Stimulated activated CD4-positive, alpha-beta T cell treated with anti-CD3 and anti-CD28 coated beads, Interleukin-1b, Interleukin-23, amount 100 ng/mL, for 4 hours (primary cell): Measurements from ENCODE around the gene VWC2L.

ENCODE experiments used
- DNase-seq, 2 donors: peaks; one replicate each; pipeline ENCODE4 v3.0.0-alpha.2; 2020; ENCODE audit warnings: low read depth in 2 of 2

Gene VWC2L

DNA sequence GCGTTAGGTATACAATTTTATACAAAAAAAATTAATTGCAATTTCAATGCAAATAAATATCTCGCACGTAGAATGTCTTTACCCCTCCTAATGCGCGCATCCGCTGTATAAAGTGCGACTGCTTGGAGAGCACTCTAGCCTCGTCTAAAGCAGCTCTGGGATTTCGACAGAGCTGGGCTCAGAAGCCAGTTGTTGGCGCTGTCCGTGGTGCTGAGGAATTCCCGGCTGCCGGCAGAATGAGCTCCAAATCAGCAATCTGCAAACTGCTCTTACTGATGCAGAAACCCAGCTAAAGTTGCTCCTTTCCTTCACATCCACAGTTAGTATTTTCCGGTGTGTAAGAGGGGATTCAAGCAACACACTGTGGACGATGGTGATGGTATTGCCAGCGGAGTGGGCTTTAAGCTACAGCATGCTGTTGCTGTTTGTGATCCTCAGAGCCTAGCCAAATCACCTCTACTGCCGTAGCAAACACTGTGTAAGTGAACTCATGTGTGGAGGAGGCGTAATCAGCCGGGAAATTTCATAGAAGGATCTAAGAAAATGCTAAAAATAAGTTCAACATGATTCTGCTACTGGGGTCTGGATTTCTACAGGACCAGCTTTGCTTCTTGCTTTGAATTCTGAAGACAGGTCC is at the start of gene VWC2L:
TSS of gene VWC2L (plus strand) at position 137 of the 637 bp plus-strand sequence. CDS start 3,140 bp downstream, outside the sequence.
- DNase-seq = peak in 1 of 2 donors; percentile 3

DNA sequence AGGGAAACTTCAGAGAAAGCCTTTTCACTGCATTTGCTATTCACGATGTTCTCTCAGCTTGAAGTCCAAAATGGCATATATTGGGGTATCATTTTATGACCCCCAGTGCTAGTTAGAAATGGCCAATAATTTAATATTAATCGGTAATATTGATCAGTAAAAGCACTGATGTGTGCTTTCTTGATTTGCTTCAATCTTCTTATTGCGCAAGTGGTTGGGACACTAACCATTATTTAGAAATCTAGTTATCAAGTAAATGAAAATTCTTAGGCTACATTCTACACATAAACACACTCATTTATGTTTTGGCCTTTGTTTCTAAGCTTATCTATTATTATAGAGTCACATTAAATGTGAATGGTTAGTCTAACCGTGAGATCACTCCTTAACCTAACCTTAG is 49.7 kb upstream of the VWC2L start:
- no peak for DNase-seq

DNA sequence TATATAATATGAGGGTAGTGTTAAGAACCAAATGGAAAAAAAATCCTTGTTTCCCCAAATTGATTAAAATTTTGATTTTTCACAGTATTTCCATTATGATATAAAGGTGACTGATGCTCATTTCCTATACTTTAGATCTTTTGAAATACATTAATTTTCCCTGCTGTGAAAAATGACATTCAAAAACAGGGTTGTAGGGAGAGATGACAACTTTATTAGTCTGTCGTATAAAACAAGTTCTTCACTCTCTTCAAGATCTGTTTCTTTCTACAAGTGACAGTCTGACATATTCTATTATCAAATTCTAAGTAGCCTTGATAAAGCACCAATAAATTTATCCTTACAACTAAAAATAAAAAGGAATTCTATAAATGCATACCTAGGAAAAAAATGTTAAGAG is 45.3 kb upstream of the VWC2L start:
- no peak for DNase-seq

DNA sequence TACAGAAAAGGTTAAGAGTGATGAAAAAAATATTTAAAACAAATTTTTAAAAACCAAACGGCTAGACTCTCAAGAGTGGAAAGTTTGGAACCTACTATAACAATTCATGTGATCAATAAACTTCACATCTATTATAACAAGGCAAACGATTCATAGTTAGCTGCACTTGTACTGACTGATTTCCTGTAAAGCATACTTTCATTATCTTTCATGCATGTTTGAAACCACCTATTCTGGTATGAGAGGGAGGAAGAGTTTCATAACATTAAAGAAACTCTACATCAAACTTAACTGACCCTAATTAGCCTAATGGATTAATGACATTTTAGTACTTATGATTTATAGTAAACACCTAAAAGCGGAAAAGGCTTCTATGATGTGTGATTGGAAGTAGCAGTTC is 43.7 kb upstream of the VWC2L start:
- no peak for DNase-seq

DNA sequence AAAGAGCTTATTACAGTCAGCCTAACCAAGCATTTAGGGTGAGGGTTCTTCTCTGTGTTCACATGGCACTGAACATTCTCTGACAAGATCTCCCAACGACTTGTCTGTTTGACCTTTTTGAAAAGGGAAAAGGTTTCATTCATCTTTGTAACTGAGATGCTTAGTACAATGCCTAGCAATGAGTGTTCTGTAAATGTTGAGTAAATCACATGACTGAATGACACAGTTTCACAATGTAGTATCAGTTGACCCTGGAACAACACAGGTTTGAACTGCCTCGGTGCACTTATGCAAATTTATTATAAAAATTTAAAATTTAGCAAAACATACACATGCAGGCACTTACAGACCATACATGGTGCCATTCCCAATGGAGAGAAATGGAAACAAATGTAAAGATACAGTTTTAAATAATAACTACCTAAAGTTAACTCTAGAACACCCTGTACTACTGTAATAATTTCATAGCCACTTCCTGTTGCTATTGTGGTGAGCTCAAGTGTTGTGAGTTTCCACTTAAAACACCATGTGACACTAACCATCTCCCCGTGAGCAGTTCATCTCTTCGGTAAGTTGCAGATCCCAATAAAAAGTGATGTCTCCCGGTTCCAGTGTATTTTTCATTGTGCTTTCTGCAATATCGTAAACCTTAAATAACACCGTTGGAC is 34.1 kb upstream of the VWC2L start:
- no peak for DNase-seq

DNA sequence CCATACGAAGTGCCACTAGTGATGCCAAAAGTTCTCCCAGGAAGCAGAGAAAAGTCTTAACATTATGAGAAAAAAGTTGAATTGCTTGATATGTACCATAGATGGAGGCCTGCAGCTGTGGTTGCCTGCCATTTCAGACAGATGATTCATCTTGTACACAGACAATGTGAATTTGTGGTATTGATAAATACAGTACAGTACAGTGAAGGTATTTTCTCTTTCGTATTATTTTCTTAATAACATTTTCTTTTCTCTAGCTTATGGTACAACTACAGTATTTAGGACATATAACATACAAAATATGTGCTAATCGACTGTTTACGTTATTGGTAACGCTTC is 33.6 kb upstream of the VWC2L start:
- DNase-seq = no peak

DNA sequence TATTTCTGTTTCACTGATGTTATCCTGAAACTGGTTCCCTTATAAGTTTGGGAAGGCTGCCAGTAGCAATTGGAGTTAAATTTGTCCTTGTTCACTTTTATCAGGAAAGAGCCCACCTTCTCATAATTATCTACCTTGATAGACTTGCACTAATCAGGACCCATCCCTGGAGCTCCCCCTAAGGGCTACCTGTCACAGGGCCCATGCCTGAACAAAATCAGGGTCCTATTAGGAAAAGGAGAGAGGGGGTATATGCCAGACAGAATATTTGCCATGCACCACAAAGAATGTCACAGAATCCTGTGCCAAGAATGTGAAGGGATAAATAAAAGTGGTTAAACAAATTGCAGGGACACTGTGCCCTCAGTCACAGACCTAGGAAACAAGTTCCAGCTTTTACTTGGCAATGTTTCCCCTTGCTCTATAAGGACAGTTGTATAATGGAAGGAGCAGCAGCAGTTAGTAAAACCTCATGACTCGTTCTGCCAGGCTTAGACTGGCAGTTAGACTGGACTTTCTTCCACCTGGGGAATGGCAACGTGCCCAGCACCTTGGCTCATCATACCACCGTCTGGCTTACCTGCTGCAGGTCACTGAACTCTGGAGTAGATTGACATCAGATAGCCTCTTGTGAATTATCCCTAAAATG is 32.3 kb upstream of the VWC2L start:
- no peak for DNase-seq

DNA sequence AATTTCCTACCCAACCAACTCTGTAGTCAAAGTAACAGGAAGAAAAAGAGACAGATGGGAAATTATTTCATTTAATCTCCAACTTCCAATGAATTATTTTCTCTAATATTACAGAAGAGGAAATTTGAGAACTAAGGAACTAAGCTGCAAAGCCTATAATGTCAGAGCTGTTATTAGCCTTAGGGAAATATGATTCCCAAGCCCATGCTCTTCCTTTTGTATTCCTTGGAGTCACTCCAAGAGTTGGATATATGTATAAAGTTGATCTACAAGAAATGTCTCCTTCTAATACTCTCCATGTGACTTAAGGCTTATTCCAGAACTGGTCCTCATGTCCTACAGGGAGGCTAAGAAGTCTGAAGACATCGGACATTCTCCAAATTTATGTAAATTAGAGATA is 31.6 kb upstream of the VWC2L start:
- DNase-seq = no peak

DNA sequence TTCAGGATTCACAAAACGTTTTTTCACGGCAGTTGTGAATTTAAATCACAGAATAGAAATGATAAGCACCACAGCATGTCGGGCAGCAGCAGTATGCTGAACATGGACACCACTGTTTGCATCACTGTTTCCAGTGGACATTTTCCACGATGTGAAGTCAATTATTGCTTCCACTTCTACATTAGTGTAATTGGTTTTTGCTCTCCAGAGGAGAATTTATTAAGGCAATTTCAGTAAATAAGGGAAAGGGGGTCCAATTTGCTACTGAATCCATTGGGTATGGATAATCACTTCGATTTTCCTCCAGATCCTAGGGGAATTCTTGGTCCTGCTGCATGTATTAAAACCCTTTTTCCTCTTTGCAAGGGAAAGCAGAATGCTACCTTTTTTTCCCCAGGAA is 30.2 kb upstream of the VWC2L start:
- no peak for DNase-seq

DNA sequence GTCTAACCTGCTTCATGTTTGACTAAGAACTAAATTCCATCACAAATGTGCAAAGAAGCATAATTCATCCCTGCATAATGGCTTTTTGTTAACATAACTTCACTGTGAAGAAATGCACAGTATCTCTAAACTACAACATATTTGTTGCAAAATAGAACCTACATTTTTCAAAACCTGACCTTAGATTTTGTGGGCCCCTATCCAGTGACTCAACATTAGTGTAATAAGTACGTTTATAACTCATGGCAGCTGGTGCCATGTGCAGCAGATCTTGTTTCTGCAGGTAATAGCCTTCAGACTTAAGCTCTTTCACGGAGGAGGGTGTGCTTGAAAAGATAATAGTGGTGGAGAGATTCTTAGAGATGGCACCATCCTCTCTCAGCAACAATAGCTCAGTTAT is 28.6 kb upstream of the VWC2L start:
- DNase-seq = no peak

DNA sequence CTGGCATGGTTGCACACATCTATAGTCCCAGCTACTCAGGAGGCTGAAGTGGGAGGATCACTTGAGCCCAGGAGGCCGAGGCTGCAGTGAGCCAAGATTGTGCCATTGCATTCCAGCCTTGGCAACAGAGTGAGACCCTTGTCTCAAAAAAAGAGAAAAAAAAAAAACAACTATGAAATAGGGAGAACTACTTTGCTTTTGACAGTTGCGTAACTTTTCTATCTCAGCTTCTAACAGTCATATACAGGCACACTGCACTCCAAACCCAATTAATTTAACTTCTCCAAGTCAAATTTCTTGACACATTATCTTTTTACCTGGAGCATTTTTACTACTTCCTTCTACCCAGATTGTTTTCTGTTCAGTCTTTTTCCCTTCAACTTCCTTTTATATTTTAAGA is 24.1 kb upstream of the VWC2L start:
- DNase-seq = no peak

DNA sequence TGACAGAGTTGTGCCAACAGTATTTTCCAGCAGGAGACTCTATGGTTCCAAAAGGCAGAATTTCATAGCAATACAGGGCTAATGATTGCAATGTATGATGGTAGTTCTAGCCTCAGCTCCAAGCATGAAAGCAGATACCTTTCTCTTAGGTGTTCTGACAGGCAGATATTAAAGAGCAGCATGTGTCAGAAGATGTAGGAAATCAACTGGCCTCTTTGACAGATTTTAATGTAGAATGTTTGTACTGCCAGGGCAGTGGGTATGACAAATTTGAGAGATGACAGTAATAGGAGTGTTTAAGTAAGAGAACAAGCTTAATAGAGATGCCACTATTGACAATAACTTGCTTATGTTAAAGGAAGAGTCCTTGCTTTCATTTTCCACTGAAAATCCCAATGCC is 21.5 kb upstream of the VWC2L start:
- DNase-seq = no peak

DNA sequence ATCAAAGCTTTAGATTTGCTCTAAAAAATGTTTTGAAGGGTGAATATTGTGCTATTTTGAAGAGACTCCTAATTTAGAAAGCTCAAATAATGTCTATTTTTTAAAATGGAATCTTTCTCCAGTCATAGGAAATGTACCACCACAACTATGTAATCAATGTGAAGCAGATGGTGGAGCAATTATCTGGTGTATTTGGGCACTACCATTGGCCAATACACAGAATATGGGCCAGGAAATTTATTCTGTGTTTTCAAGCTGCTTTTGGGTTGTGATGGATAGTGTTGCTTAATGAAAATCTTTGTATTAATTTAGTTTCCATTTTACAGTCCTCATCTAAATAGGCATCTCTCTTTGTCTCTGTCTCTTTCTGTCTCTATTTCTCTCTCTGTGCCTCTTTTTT is 17.1 kb upstream of the VWC2L start:
- no peak for DNase-seq

DNA sequence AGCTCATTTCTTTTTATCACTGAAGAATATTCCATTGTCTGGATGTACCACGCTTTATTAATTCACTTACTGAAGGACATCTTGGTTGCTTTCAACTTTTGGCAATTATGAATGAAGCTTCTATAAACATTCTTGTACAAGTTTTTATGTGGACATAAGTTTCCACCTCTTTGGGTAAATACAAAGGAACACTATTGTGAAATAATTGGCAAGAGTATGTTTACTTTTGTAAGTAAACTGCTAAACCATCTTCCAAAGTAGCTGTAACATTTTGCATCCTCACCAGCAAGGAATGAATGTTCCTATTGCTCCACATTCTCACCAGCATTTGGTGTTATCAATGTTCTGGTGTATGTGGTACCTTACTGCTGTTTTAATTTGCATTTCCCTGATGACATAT is 15.8 kb upstream of the VWC2L start:
- no peak for DNase-seq

DNA sequence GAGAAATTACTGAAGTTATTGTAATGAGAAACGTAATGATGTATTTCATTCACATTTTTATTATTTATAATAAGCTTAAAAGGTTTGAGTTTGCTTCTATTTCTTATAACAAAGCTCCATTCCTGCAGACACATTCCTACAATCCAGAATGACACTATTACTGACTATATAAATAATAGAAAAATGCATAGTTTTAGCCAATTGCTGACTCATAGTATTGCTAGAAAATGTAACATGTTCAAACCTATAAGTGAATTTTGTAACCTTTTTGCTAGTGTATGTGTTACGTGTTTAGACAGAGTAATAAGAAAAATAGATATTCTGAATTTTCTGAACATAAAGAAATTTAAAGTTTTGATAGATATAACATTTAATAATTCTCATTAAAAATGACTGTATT is 9.3 kb upstream of the VWC2L start:
- DNase-seq = no peak

DNA sequence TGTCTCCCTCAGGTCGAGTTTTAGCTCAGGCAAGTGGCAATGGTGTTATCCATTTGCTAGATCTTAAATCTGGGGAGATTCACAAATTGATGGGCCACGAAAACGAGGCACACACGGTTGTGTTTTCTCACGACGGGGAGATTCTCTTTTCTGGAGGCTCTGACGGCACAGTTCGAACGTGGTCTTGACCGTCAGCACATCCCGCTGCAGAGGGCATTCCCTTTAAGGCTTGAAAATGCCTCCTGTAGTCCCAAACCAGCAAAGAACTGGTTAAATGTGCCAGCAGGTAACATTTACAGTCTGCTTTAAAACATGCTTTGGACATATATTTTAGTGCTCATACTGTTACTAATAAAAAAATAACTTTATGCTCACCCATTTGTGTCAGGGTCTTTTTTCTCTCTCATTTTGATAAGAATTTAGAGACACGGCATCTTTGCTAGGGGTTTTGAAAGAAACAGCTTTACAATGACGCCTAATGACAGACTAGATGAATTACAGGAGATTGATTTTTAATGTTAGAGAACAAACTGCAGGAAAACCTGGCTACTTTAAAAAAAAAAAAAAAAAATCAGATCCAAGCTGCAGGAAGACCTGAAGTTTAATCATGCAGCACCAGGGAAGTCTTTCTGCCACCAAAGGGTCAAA is 602 bp upstream of the VWC2L start:
- DNase-seq = no peak

DNA sequence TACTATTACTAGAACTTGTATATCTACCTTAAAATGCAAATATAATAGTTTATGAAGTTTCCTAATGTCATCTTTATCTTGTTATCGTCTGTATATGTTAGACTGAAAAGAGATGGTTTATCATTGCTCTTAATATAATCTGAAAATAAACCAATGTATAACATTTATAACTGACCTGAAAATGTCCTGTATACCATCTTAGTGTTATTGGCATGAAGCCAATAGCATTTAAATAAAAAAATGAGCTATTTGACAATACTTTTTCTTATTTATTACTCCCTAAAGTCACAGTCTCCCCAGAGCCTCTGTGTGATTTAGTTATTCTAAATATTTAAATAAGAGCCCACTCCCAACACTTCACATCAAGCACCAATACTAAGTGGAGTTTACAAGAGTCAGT is 1.8 kb downstream of the VWC2L start:
- no peak for DNase-seq

DNA sequence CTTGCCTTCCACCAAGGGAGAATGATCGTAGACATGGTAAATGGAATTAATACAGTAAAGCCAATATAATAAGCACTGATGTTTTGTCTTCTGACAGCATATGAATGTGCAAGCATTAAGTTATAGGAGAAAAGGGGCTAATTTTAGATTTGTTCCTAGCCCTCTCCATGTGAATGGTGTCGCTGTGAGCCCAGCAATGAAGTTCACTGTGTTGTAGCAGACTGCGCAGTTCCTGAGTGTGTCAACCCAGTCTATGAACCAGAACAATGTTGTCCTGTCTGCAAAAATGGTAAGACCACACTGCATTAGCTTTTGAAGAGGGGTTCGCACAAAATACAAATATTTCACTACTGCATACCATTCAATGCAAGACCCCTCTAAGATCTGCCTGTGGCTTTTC is 25.6 kb downstream of the VWC2L start:
- no peak for DNase-seq

DNA sequence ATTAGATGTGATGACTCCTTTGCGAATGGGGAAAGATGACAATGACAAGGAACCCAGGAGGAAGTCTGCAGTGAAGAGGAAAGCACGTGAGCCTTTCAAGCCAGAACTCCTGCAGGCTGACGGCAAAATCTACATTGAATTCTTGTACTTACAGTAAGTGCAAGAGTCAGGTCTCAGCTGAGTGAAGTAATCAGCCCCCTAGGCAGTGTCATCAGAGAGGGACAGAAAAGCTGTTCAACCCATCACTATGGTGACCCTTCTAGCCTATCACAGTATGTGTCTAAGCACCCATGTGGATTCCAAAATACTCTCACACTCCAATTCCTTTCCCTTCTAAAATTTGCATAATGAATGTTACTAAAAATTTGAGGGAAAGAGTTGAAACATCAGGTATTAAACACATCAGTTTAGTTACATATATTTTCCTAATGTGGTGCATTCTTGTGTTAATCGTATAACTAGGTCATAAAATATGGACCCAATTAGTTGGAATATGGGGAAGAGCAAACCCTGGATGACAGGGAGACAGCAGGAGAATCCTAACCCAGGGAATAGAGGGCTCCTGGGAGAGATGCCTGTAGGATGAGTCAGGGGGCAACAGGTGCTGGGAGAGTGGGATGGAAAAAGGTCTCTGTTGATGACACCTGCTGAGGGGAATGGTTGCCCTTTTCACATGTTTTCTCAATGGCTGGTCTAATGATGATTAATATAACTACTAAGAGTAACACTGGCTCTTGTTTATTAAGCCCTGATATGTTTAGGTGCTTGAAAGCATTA is 39.5 kb downstream of the VWC2L start:
- DNase-seq = no peak

DNA sequence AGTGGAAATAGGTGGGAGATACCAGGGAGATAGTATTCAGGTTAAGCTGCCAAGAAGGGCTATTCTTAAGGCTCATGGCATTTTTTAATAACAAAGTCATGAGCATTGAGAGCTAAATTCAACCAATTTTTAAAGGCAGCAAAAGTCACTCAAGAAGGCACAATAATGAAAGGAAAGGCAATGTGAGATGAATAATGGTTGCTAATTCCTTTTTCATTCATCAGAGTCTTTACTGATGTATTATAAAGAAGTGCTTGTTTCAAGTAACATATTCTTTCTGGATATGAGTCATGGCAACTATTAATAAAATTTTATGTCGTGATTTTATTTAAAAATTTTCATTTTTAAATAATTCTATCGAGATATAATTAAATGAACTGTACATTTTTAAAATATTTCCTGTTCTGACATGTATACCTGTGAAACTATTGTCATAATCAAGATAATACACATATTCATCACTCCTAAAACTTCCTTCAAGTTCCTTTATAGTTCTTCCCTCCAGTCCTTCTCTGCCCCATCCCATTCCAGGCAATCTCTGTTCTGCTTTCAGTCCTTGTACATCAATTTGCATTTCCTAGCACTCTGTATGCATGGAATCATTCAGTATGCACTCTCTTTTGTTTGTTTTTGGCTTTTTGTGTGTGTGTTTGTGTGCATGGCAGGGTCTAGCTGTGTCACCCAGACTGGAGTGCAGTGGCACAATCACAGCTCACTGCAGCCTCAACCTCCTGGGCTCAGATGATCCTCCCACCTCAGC is 40.8 kb downstream of the VWC2L start:
- DNase-seq = no peak

DNA sequence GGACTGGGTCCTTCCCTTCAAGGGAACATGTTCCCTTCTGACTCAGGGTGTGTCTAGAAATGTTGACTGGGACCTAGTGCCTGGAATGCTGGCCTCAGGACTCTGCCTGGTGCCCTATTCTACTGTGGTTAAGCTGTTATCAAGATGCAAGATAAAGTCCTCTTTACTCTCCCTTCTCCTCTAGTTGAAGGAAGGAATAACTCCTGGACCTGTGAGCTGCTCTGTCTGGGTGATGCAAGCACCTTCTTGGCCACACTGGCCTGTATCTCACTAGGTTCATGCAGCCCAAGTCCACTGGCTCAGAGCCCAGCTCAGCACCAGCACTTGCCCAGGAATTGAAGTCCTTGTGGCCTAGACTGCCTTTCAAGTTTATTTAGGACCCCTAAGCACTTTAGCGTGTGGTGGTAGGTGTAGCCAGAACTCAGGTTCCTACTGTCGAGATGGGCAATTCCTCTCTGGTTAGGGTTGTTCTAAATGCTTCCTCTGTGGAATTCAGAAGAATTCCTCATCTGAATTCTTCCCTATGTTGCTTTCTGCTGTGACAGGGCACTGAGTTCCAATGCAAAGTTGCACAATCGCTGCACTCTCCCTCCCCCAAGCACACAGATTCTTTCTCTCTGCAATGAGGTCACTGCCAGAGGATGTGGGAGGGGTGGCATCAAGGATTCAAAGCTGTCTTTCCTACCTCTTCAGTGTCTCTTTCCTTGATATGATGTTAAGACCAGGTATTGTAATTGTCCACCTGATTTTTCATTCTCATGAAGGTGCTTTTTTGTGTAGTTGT is 54.7 kb downstream of the VWC2L start:
- no peak for DNase-seq
